Right lobe of liver (tissue), 6 donors: ENCODE measurements around the gene GDF3. TPM values are rescaled to one million over a fixed set of nuclear protein-coding genes. Genes with fewer than 3 reads are reported as not detected.
A peak's percentile ranks its signal among the peaks of the same experiment; 100 is the strongest.
"Not testable (repeated sequence)": the region's sequence is repeated elsewhere in the genome, so short reads cannot be mapped to it uniquely, and the experiment has no call there.

Experiments
- ATAC-seq, 4 donors: fragments of 200-7000 bp; cut with Tn5 transposase; one replicate each; pipeline ENCODE4 v1.9.1; 2020; ENCODE audit warnings: mild to moderate bottlenecking in 4 of 4, moderate library complexity in 4 of 4
- DNase-seq, 3 donors: peaks; one replicate each; pipeline ENCODE4 v3.0.0-alpha.2; 2020
- H3K27ac ChIP-seq, 3 donors: fragments of 200-600 bp; one replicate each; pipeline ENCODE4 v1.8.0; 2022
- H3K27me3 ChIP-seq, 2 donors: fragments of 200-600 bp; one replicate each; pipeline ENCODE4 v1.8.0; 2022
- H3K36me3 ChIP-seq, 4 donors: fragments of 200-600 bp; sonication (generic) in 1 of 4; one replicate each; pipeline versions ENCODE4 v1.5.1 to v1.8.0; 2017 to 2022; ENCODE audit warnings: control low read depth in 1 of 4
- H3K4me1 ChIP-seq, 4 donors: fragments of 200-600 bp; sonication (generic) in 1 of 4; one replicate each; pipeline versions ENCODE4 v1.5.1 to v1.8.0; 2017 to 2022; ENCODE audit warnings: control low read depth in 1 of 4
- H3K4me3 ChIP-seq, 3 donors: fragments of 200-600 bp; one replicate each; pipeline ENCODE4 v1.8.0; 2022
- H3K9me3 ChIP-seq, 4 donors: fragments of 200-600 bp; sonication (generic) in 1 of 4; one replicate each; pipeline versions ENCODE4 v1.5.1 to v1.8.0; 2017 to 2022; ENCODE audit warnings: control low read depth in 1 of 4
- POLR2A ChIP-seq: fragments of 450-650 bp; IDR thresholded peaks from one replicate; pipeline ENCODE4 v1.6.1; 2017; ENCODE audit warnings: antibody characterized with exemption, mild to moderate bottlenecking
- WGBS: methylation state at CpG from one replicate; pipeline ENCODE4 v1.1.6; 2018; ENCODE audit warnings: low coverage, low lambda C conversion rate; ENCODE audit not compliant: insufficient coverage; ENCODE audit errors: missing lambda C conversion rate; 5-methylcytosine and 5-hydroxymethylcytosine counted together
- intact Hi-C, 2 donors: fragments of 100-400 bp; cut with DNase I; formaldehyde crosslinking; loops; one replicate each; pipeline versions ENCODE4 v1.11.2 to v1.14.1; 2022
- long read RNA-seq: library from polyadenylated mRNA; unstranded; transcript quantifications from one replicate; pipeline ENCODE4 v2.0.0, GENCODE V29; 2019
- total RNA-seq, 6 experiments: library from RNA; depleted of rRNA in 2 of 6; stranded (reverse); fragments of >200 nt in 2 of 6; fragmentation: NEBNext Ultra II Directional in 3 of 6; extraction: Animal tissue kit (Norgen Biotek cat#: 25700) in 3 of 6; gene quantifications; one replicate each; pipeline versions ENCODE4 v1.1.0 to v1.2.4, GENCODE V29; 2016 to 2023
- TF ChIP-seq, protein P1 (sequence below), 4 donors: fragments of 200-600 bp in 3 of 4; fragments of 450-650 bp in 1 of 4; IDR thresholded peaks; one replicate each; pipeline versions ENCODE4 v1.5.1 to v1.8.0; 2016 to 2022; ENCODE audit warnings: antibody characterized with exemption in 4 of 4, mild to moderate bottlenecking in 2 of 4
- donor health status: DM: no; HTN: yes; CAD: no.
- donor health status: DM: no; HTN: no; CAD: no.
- donor health status: DM: no; HTN: no; CAD: no.
- donor health status: DM: no; HTN: yes; CAD: no.
- donor health status: DM: no; HTN: yes; CAD: no.

GDF3 gene
- total RNA-seq: not detected
- long read RNA-seq: 0 reads

DNA sequence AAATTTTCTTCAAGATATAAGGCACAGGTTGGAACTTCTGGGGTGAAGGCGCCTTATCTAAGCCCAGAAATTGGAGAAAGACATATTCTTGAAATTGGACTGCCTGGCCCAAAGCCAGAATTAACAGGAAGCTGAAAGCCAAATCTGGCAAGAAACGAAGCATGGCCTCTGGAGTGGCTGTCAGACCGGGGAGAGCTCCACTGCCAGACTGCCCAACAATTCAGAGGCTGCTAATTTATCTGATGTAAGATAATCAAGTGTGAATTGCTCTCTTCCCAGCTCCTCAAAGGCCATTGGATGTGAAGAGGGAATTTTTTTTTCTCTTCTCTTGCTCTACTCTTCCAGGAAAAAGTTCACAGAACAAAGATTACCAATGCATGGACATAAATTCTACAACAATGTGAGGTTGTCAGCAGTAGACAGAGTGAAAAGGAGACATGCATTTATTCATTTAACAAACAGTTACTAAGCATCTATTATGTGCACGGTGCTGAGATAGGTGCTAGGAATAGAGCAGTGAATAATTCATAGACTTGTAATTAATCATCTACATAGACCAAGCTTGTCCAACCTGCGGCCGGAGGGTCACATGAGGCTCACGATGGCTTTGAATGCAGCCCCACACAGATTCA, at the start of gene GDF3:
GDF3 (minus strand) TSS at position 210 of the 632 bp plus-strand sequence; CDS start at position 163, 47 bp downstream.
- no peak for DNase-seq
- intact Hi-C loops: no loop called here
- Histone ChIP-seq H3K4me3 (no peak within 1 kb of the TSS), H3K36me3 (no peaks in the 10 kb centered on the region), H3K27ac (no peak within 1 kb of the TSS), H3K9me3 (no peaks in the 10 kb centered on the region), H3K27me3 (no peaks in the 10 kb centered on the region), H3K4me1 (no peaks in the 10 kb centered on the region)
- no peak for TF ChIP-seq POLR2A
- peak in 3 of 4 donors; percentile 17 to 32 (median 21) for ATAC-seq
- WGBS: 28% methylated on average over 4 of the region's 7 CpGs

DNA sequence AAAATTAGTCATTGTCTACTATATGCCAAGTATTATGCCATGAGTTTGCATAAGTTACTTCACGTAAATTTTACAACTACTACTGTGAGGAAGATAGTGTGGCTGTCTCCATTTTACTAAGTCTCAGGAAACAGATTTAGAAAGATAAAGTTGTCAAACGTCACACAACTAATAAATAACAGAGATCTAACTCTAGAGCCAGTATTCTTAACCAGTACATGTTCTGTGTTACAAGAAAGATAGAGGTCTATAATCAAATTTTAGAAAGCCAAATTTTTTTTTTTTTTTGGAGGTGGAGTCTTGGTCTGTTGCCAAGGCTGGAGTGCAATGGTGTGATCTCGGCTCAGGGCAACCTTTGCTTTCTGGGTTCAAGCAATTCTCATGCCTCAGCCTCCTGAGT, 37.4 kb upstream of the GDF3 start:
- Histone ChIP-seq H3K4me1 (no peaks in the 10 kb centered on the region), H3K27ac (no peak overlapping the region), H3K36me3 (no peaks in the 10 kb centered on the region), H3K9me3 (no peaks in the 10 kb centered on the region), H3K27me3 (no peaks in the 10 kb centered on the region), H3K4me3 (no peak overlapping the region)
- 38% methylated on average over 3 of the region's 3 CpGs for WGBS
- TF ChIP-seq POLR2A: no peak
- TF ChIP-seq, protein P1, sequence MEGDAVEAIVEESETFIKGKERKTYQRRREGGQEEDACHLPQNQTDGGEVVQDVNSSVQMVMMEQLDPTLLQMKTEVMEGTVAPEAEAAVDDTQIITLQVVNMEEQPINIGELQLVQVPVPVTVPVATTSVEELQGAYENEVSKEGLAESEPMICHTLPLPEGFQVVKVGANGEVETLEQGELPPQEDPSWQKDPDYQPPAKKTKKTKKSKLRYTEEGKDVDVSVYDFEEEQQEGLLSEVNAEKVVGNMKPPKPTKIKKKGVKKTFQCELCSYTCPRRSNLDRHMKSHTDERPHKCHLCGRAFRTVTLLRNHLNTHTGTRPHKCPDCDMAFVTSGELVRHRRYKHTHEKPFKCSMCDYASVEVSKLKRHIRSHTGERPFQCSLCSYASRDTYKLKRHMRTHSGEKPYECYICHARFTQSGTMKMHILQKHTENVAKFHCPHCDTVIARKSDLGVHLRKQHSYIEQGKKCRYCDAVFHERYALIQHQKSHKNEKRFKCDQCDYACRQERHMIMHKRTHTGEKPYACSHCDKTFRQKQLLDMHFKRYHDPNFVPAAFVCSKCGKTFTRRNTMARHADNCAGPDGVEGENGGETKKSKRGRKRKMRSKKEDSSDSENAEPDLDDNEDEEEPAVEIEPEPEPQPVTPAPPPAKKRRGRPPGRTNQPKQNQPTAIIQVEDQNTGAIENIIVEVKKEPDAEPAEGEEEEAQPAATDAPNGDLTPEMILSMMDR (IDR thresholded peaks at IDR 0.05): no peak
- no peak for ATAC-seq
- DNase-seq: no peak
- intact Hi-C loops: no loop called here

DNA sequence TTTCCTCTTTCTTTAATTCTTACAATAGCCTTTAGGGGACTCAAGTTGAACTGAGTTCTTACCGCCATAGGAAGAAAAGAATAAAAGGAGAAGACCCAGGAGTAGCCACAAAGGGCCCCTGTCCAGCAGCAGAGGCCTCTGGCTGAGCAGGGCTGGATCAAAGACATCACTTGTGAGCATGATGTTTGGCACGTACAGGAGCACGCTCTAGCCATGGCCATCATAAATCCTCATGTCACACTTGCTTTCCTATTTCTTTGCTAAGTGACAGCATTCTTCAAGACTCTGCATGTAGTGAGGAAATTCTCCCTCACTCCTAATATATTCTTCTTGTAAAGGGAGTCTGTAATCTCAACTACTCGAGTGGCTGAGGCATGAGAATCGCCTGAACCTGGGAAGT, 35.9 kb upstream of the GDF3 start:
- no peak for ATAC-seq
- H3K36me3 ChIP-seq: no peaks in the 10 kb centered on the region
- DNase-seq: no peak
- no peak overlapping the region for H3K27ac ChIP-seq
- whole genome bisulfite sequencing: 33% methylated on average over 4 of the region's 5 CpGs
- no peaks in the 10 kb centered on the region for H3K9me3 ChIP-seq
- no peaks in the 10 kb centered on the region for H3K4me1 ChIP-seq
- no peak overlapping the region for H3K4me3 ChIP-seq
- H3K27me3 ChIP-seq: no peaks in the 10 kb centered on the region
- intact Hi-C loops: no loop called here
- no peak for TF ChIP-seq POLR2A
- TF ChIP-seq, protein P1 (IDR thresholded peaks at IDR 0.05): no peak

DNA sequence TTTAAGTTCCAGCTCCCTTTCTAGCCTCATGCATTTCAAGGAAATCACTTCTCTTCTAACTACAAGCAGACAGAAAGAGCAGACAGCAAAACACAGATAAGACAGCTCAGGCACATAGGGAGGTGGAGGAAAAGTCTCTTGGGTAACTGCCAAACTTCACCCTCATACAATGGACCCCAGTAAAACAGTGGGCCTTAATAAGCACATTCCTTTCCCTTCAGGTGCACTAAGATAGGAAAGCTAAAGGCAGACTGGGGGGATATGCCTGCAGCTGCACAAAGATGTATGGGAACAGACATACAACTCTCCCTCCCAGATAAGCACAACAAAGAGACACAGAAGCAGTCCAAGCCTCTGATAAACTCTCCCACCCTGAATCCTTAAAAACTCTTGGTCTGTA, 35.4 kb upstream of the GDF3 start:
- ATAC-seq, H3K4me1 ChIP-seq, H3K27me3 ChIP-seq, DNase-seq, H3K36me3 ChIP-seq, intact Hi-C loops, H3K9me3 ChIP-seq, H3K4me3 ChIP-seq, H3K27ac ChIP-seq: not testable (repeated sequence)

DNA sequence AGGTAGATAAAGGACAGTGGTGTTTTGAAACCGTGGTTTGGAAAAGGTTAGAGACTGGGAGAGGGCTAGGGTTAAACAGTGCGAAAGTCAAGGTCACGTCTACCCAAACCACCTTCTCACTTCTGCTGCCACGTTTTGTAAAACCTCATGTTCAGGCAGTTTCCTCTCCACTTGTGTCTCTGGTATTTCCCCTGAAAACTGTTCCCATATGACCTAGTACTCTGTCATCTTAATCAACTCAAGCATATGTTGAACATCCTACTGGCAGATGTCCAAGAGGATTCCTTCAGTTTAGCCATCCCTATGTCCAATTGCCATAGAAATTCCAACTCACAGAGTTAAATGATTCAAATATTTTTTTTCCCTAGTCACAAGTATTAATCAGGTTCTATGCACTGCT, 34.2 kb upstream of the GDF3 start:
- DNase-seq (no peak), ATAC-seq (no peak)
- H3K4me3 ChIP-seq: no peak overlapping the region
- no peaks in the 10 kb centered on the region for H3K4me1 ChIP-seq
- no peaks in the 10 kb centered on the region for H3K27me3 ChIP-seq
- H3K9me3 ChIP-seq: no peaks in the 10 kb centered on the region
- TF ChIP-seq, protein P1 (IDR thresholded peaks at IDR 0.05): no peak
- no peak for TF ChIP-seq POLR2A
- intact Hi-C loops: no loop called here
- no peak overlapping the region for H3K27ac ChIP-seq
- 9% methylated on average over 4 of the region's 4 CpGs for WGBS
- no peaks in the 10 kb centered on the region for H3K36me3 ChIP-seq

DNA sequence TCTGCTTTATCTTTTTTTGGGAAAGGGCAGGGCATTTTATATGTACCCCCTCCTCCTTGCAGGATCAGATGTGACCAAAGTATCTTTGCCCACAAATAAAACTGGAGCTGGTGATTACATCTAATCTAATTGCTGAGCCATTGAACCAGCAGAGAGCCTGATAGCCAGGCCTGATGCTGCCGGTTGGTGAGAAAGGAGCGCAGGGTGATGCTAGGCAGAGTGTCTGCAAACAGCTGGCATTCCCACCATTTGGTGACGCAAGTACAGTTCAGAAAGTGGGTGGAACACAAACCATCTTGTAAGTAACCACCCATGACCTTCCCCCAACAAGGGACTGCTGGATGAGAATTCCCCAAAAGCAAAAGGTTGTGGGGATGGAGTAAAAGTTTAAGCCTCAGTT, 28.4 kb upstream of the GDF3 start:
- intact Hi-C loops: no loop called here
- H3K4me3 ChIP-seq: no peak overlapping the region
- no peak overlapping the region for H3K27ac ChIP-seq
- ATAC-seq: no peak
- 62% methylated on average over 3 of the region's 3 CpGs for WGBS
- H3K36me3 ChIP-seq: no peaks in the 10 kb centered on the region
- no peaks in the 10 kb centered on the region for H3K9me3 ChIP-seq
- TF ChIP-seq POLR2A: no peak
- TF ChIP-seq, protein P1 (IDR thresholded peaks at IDR 0.05): no peak
- no peak for DNase-seq
- H3K4me1 ChIP-seq: no peaks in the 10 kb centered on the region
- H3K27me3 ChIP-seq: no peaks in the 10 kb centered on the region
